HUES6 (cell line): ENCODE data around the gene NECTIN2.

ENCODE experiments used
- H3K27ac ChIP-seq: 2 replicates; pipeline ENCODE4 v1.7.0; 2013; ENCODE audit warnings: low read depth, mild to moderate bottlenecking, low read length, inconsistent platforms
- H3K27me3 ChIP-seq: 2 replicates; pipeline ENCODE4 v1.6.1; 2013; ENCODE audit warnings: low read length; ENCODE audit not compliant: control insufficient read depth, insufficient read depth
- H3K36me3 ChIP-seq: 2 replicates; pipeline ENCODE4 v1.6.1; 2013; ENCODE audit warnings: low read length; ENCODE audit not compliant: control insufficient read depth, insufficient read depth
- H3K4me1 ChIP-seq: 2 replicates; pipeline ENCODE4 v1.6.1; 2013; ENCODE audit warnings: low read length; ENCODE audit not compliant: control insufficient read depth, insufficient read depth
- H3K4me3 ChIP-seq: 2 replicates; pipeline ENCODE4 v1.5.1; 2013; ENCODE audit warnings: low read depth, low read length
- H3K9ac ChIP-seq: one replicate; pipeline ENCODE4 v1.6.1; 2013; ENCODE audit warnings: mild to moderate bottlenecking, low read length
- H3K9me3 ChIP-seq: 2 replicates; pipeline ENCODE4 v1.6.1; 2013; ENCODE audit warnings: low read depth, low read length; ENCODE audit not compliant: control insufficient read depth, insufficient read depth

NECTIN2 gene

GRCh38 chr19:44845612-44846454 is at the start of gene NECTIN2:
Gene NECTIN2 (plus strand): TSS chr19:44846297. CDS start chr19:44846526, 229 bp downstream.
- Histone ChIP-seq H3K9ac (peak within 1 kb of the TSS; percentile 97), H3K27me3 (peaks cover 3% of the 10 kb centered on the region), H3K4me3 (peak within 1 kb of the TSS; percentile 85), H3K9me3 (no peaks in the 10 kb centered on the region), H3K36me3 (no peaks in the 10 kb centered on the region), H3K27ac (peak within 1 kb of the TSS; percentile 99), H3K4me1 (peaks cover 23% of the 10 kb centered on the region)

GRCh38 chr19:44796701-44797115 is 49.4 kb upstream of the NECTIN2 start:
- no peaks in the 10 kb centered on the region for H3K9me3 ChIP-seq
- no peak overlapping the region for H3K4me3 ChIP-seq
- peak overlapping the region; percentile 4; the same call in 1 of the 2 replicates for H3K27ac ChIP-seq
- no peaks in the 10 kb centered on the region for H3K27me3 ChIP-seq
- H3K4me1 ChIP-seq = peaks cover 20% of the 10 kb centered on the region
- peaks cover 31% of the 10 kb centered on the region for H3K36me3 ChIP-seq
- peak overlapping the region; percentile 53 for H3K9ac ChIP-seq

GRCh38 chr19:44799627-44800346 is 46.3 kb upstream of the NECTIN2 start:
- H3K9me3 ChIP-seq = no peaks in the 10 kb centered on the region
- peaks cover 13% of the 10 kb centered on the region for H3K36me3 ChIP-seq
- H3K27ac ChIP-seq = 0 out of 2 replicates have a peak overlapping the region, but pooled peaks have one; percentile 31
- no peak overlapping the region for H3K9ac ChIP-seq
- peaks cover 20% of the 10 kb centered on the region for H3K4me1 ChIP-seq
- H3K4me3 ChIP-seq = no peak overlapping the region
- peaks cover 13% of the 10 kb centered on the region for H3K27me3 ChIP-seq

- Histone ChIP-seq H3K9ac (no peak overlapping the region), H3K4me3 (no peak overlapping the region), H3K9me3 (no peaks in the 10 kb centered on the region), H3K27ac (0 out of 2 replicates have a peak overlapping the region, but pooled peaks have one; percentile 31), H3K27me3 (peaks cover 14% of the 10 kb centered on the region), H3K36me3 (peaks cover 13% of the 10 kb centered on the region), H3K4me1 (peaks cover 20% of the 10 kb centered on the region)
These were observed 45.6 kb upstream of the NECTIN2 start for GRCh38 chr19:44800461-44800860.

- Histone ChIP-seq H3K9ac (no peak overlapping the region), H3K36me3 (peaks cover 8% of the 10 kb centered on the region), H3K27ac (no peak overlapping the region), H3K9me3 (no peaks in the 10 kb centered on the region), H3K27me3 (peaks cover 14% of the 10 kb centered on the region), H3K4me1 (peaks cover 29% of the 10 kb centered on the region), H3K4me3 (no peak overlapping the region)
These were observed 42.4 kb upstream of the NECTIN2 start for GRCh38 chr19:44803442-44804428.

- no peak overlapping the region for H3K27ac ChIP-seq
- peaks cover 36% of the 10 kb centered on the region for H3K4me1 ChIP-seq
These were observed 39.8 kb upstream of the NECTIN2 start for GRCh38 chr19:44806291-44806690.

GRCh38 chr19:44807162-44807561 is 38.9 kb upstream of the NECTIN2 start:
- H3K9ac ChIP-seq = no peak overlapping the region
- H3K4me3 ChIP-seq = no peak overlapping the region
- H3K27me3 ChIP-seq = peaks cover 14% of the 10 kb centered on the region
- no peaks in the 10 kb centered on the region for H3K9me3 ChIP-seq
- 0 out of 2 replicates have a peak, but pooled peaks cover 10% of the 10 kb centered on the region for H3K36me3 ChIP-seq
- H3K27ac ChIP-seq = no peak overlapping the region
- H3K4me1 ChIP-seq = peaks cover 36% of the 10 kb centered on the region

More at GRCh38 chr19:44806291-44806690, 39.8 kb upstream of the NECTIN2 start:
- H3K4me3 ChIP-seq = no peak overlapping the region
- no peaks in the 10 kb centered on the region for H3K9me3 ChIP-seq
- peaks cover 14% of the 10 kb centered on the region for H3K27me3 ChIP-seq
- H3K36me3 ChIP-seq = 0 out of 2 replicates have a peak, but pooled peaks cover 5% of the 10 kb centered on the region
- H3K9ac ChIP-seq = no peak overlapping the region

- Histone ChIP-seq H3K9ac (peak overlapping the region; percentile 65), H3K36me3 (0 out of 2 replicates have a peak, but pooled peaks cover 12% of the 10 kb centered on the region), H3K27ac (no peak overlapping the region), H3K4me3 (peak overlapping the region; percentile 68), H3K27me3 (peaks cover 14% of the 10 kb centered on the region), H3K9me3 (no peaks in the 10 kb centered on the region), H3K4me1 (peaks cover 36% of the 10 kb centered on the region)
These were observed 38.2 kb upstream of the NECTIN2 start for GRCh38 chr19:44807652-44808462.

- Histone ChIP-seq H3K27ac (no peak within 1 kb of the TSS), H3K4me1 (peaks cover 36% of the 10 kb centered on the region), H3K36me3 (peaks cover 19% of the 10 kb centered on the region), H3K9ac (peak within 1 kb of the TSS; percentile 65), H3K27me3 (peaks cover 11% of the 10 kb centered on the region), H3K4me3 (peak within 1 kb of the TSS; percentile 68), H3K9me3 (no peaks in the 10 kb centered on the region)
These were observed 37.4 kb upstream of the NECTIN2 start, which contains the start of gene BCAM for GRCh38 chr19:44808463-44809371. Gene BCAM (plus strand): TSS chr19:44809103. CDS start chr19:44809125, 22 bp downstream.
